ENCODE measurements around the gene PTPN21. TPM values are rescaled to one million over a fixed set of nuclear protein-coding genes. Genes with fewer than 3 reads are reported as not detected.

Gene PTPN21
- total RNA-seq, 1 donor: 14.2 TPM

DNA sequence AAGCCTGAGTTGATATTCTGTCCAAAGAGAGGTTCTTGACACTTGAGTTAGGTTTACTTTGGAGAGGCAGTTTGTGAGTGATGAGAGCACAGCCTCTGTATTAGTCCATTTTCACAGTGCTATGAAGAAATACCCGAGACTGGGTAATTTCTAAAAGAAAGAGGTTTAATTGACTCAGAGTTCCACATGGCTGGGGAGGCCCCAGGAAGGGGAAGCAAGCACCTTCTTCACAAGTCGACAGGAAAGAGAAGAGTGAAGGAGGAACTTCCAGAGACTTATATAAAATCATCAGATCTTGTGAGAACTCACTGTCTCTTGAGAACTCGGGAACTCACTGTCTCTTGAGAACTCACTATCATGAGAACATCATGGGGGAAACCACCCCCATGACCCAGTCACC, 13.4 kb upstream of the PTPN21 start:
- TF ChIP-seq, protein P1, sequence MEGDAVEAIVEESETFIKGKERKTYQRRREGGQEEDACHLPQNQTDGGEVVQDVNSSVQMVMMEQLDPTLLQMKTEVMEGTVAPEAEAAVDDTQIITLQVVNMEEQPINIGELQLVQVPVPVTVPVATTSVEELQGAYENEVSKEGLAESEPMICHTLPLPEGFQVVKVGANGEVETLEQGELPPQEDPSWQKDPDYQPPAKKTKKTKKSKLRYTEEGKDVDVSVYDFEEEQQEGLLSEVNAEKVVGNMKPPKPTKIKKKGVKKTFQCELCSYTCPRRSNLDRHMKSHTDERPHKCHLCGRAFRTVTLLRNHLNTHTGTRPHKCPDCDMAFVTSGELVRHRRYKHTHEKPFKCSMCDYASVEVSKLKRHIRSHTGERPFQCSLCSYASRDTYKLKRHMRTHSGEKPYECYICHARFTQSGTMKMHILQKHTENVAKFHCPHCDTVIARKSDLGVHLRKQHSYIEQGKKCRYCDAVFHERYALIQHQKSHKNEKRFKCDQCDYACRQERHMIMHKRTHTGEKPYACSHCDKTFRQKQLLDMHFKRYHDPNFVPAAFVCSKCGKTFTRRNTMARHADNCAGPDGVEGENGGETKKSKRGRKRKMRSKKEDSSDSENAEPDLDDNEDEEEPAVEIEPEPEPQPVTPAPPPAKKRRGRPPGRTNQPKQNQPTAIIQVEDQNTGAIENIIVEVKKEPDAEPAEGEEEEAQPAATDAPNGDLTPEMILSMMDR (IDR thresholded peaks at IDR 0.05; ENCODE audit: insufficient read depth, low read depth, low read length): no peak
- H3K4me3 ChIP-seq (ENCODE audit: low read depth, low read length): no peak overlapping the region
- no peak for DNase-seq (ENCODE audit: low read depth)

DNA sequence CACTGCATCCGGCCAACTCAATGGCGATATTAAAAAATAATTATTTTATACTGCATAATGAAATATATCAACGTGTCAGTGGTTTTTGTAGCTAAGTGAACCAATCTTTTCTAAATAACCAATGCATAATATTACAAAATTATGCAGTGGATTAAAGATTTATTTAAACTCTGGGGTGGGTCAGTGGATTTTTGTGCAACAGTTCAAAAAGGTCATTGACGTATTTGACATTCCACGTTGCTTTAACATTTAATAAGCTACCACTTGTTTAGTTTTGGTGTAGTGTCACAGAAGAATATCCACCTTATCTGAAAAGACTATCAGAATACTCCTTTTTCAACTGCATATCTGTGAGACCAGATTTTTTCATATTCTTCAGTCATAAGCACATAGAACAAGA, 10.6 kb upstream of the PTPN21 start:
- no peak overlapping the region for H3K4me3 ChIP-seq (ENCODE audit: low read depth, low read length)
- TF ChIP-seq, protein P1 (IDR thresholded peaks at IDR 0.05; ENCODE audit: insufficient read depth, low read depth, low read length): no peak
- no peak for DNase-seq (ENCODE audit: low read depth)

DNA sequence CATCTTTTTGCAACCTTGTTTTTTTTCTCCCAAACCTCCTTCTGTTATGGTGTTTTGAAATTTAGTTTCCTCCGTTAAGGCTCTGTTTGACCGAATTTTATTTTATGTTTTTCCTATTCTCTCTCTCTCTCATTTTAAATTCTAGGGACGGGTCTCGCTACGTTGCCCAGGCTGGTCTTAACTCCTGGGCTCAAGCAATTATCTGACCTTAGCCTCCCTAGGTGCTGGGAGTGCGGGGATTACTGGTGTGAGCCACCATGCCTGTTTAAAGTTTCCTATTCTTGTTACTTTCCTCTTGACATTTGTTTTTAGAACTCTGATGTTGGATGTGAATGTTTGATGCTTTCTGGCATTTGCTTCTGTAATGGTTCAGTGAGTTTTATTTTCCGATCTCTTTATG, 9.0 kb upstream of the PTPN21 start:
- H3K4me3 ChIP-seq (ENCODE audit: low read depth, low read length): peak overlapping the region; percentile 88
- DNase-seq (ENCODE audit: low read depth): no peak
- TF ChIP-seq, protein P1 (IDR thresholded peaks at IDR 0.05; ENCODE audit: insufficient read depth, low read depth, low read length): no peak

DNA sequence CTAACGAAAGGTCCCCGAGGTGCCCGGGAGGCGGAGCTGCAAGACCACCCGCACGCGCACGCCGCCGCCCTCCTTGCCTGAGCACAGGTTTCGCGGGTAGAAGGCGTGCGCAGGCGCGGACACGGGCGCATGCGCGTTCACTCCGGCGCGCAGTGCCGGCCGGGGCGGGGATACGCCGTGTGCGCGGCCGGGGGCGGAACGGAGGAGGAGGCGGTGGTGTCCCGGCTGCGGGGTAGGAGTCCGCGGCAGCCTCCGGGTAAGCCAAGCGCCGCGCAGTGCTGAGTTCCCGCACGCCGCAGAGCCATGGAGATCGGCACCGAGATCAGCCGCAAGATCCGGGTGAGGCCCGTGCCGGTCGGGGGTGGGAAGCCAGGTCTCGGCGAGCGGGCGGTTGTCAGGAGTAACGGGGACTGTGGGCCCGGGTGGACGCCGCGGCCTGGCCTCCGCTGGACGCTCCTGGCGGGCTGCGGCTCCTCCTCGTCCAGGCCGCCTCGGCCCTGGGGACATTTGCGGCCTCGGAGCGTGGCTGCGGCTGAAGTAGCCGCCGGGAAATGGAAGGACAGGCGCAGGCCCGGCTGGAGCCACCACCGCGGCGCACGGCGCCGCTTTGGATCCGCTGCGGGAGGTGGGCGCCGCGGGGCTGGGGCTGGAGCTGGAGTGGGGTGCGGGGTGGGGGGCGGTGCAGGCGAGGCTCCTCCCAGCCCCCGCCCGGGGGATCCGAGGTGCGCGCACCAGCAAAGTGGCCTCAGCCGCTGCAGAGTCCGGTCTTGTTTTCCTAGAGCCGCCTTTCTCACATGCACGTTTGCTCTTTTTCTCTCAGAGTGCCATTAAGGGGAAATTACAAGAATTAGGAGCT, 8.3 kb upstream of the PTPN21 start, which contains the start of gene ZC3H14:
Gene ZC3H14 (plus strand): TSS at position 207 of the 856 bp plus-strand sequence. CDS start 97 bp downstream, at position 304.
- H3K4me3 ChIP-seq (ENCODE audit: low read depth, low read length): peak within 1 kb of the TSS; percentile 88
- peak; percentile 85 for DNase-seq (ENCODE audit: low read depth)
- TF ChIP-seq, protein P1 (IDR thresholded peaks at IDR 0.05; ENCODE audit: insufficient read depth, low read depth, low read length): no peak

DNA sequence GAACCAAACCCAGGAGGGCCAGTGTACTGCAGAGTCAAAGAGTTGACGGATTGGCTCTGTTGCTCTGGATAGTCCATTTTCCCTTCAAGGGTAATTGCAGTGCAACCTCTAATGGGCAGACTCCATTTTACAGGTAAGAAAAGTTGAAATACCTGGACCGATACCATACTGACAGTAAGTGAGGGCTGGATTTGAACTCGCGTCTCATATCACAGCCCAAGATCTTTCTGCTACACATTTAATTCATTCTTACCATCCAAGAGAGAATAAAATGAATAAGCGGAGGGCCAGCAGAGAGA, 7.7 kb upstream of the PTPN21 start:
- no peak for DNase-seq (ENCODE audit: low read depth)

DNA sequence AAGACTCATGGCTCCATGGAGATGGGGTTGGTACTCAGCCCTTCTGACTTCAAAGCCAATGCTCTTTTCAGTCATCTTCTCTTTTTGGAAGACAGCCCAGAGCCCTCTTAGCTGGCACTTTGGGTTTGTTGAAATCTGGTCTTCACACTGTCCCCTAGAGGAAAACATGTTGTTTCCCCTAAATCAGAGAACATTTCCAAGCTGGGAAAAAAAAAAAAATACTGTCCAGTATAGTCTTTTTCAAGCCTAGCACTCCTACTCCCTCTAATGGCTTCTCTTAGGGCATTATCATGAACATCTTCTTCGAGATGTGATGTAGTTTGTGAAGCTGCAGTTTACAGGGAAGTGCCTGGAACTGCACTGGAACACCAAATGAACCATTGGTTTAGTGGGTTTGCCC, 5.0 kb upstream of the PTPN21 start:
- TF ChIP-seq, protein P1 (IDR thresholded peaks at IDR 0.05; ENCODE audit: insufficient read depth, low read depth, low read length): peak; percentile 57
- peak; percentile 71 for DNase-seq (ENCODE audit: low read depth)
- H3K4me3 ChIP-seq (ENCODE audit: low read depth, low read length): no peak overlapping the region

More for the DNA sequence above, 7.7 kb upstream of the PTPN21 start:
- peak overlapping the region; percentile 88 for H3K4me3 ChIP-seq (ENCODE audit: low read depth, low read length)
- TF ChIP-seq, protein P1 (IDR thresholded peaks at IDR 0.05; ENCODE audit: insufficient read depth, low read depth, low read length): no peak

Data from fibroblast of villous mesenchyme (primary cell).